Omental fat pad (tissue), 4 donors: Measurements from ENCODE around the gene DBNDD2. TPM values are rescaled to one million over a fixed set of nuclear protein-coding genes. Genes with fewer than 3 reads are reported as not detected.

Experiments used
- ATAC-seq: fragments of 150-250 bp; one replicate; pipeline ENCODE4 v1.9.1; 2016; ENCODE audit warnings: mild to moderate bottlenecking, moderate library complexity; ENCODE audit not compliant: low FRiP score
- DNase-seq: peaks from one replicate; pipeline ENCODE4 v3.0.0-alpha.2; 2019; ENCODE audit warnings: low spot score
- total RNA-seq, 4 donors: library from RNA; depleted of rRNA; stranded (reverse); fragments of >200 nt; gene quantifications; one replicate each; pipeline ENCODE4 v1.1.0, GENCODE V29; 2016
- TF ChIP-seq, protein P1 (sequence below), 3 donors: fragments of 450-650 bp; IDR thresholded peaks; one replicate each; pipeline ENCODE4 v1.5.1; 2016 to 2017; ENCODE audit warnings: antibody characterized with exemption in 3 of 3, mild to moderate bottlenecking in 3 of 3, moderate library complexity in 2 of 3

Gene DBNDD2
- total RNA-seq, 4 donors from 2014 or later, result 20.7 to 45.7 (median 27.9) TPM

DNA sequence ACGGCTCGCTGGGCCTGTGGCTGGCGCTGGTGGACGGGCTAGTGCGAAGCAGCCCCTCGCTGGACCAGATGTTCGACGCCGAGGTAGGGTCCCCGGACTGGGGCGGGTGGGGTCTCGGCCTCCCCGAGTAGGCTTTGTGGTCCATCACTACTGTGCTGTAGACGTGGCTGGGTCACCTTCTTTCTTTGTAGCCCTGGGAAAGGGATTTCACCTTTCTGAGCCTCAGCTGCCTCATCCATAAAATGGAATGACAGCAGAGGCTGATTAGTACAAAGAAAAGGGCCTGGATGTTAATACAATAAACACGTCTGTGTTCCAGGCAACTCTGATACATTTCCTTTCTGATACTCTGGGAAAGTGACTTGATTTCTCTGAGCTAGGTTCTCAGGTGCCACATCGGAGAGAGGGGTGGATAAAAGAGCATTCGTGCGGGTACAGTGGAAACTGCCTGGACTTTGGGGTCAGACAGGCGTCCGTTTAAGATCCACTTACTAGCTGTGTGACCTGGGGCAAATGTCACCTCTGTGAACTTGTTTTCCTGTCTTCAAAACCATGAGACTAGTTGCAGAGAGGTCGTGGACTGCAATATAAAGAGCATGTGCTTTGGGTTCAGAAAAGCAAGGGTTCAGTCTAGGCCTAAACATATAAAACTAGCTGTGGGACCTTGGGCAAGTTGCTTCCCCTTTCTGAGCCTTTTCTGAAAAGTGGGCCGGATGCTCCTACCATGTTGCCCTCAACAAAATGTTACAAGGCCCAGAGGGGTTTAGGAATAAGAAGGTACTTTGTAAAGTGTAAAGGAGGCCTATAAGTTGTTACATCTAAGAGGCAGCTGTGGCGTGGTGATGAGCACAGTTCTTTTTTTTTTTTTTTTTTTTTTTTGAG is 44.2 kb upstream of the DBNDD2 start:
- no peak for ATAC-seq
- TF ChIP-seq, protein P1, sequence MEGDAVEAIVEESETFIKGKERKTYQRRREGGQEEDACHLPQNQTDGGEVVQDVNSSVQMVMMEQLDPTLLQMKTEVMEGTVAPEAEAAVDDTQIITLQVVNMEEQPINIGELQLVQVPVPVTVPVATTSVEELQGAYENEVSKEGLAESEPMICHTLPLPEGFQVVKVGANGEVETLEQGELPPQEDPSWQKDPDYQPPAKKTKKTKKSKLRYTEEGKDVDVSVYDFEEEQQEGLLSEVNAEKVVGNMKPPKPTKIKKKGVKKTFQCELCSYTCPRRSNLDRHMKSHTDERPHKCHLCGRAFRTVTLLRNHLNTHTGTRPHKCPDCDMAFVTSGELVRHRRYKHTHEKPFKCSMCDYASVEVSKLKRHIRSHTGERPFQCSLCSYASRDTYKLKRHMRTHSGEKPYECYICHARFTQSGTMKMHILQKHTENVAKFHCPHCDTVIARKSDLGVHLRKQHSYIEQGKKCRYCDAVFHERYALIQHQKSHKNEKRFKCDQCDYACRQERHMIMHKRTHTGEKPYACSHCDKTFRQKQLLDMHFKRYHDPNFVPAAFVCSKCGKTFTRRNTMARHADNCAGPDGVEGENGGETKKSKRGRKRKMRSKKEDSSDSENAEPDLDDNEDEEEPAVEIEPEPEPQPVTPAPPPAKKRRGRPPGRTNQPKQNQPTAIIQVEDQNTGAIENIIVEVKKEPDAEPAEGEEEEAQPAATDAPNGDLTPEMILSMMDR (IDR thresholded peaks at IDR 0.05), result no peak
- no peak for DNase-seq

DNA sequence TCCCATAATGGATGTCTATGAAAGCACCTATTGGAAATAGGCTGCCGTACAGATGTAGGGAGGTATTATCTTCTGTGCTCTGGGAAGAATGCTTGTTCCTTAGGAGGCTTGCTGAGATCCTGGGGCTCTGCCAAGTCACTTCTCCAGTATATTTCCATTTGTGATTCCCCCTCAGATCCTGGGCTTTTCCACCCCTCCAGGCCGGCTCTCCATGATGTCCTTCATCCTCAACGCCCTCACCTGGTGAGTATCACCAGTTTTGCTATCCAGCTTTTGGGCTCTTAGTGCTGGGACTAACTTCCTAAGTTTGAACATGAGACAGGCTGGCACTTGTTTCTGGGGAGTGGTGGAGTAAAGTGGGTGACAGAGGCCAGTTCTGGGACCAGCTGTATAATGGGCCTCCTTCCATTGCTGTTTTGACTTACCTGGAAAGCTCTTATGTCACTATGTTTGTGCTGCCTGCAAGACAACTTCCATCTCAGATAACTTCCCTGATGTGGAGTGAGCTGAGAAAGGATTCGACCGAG is 42.6 kb upstream of the DBNDD2 start:
- ATAC-seq (no peak), DNase-seq (no peak)
- TF ChIP-seq, protein P1 (IDR thresholded peaks at IDR 0.05), result no peak

DNA sequence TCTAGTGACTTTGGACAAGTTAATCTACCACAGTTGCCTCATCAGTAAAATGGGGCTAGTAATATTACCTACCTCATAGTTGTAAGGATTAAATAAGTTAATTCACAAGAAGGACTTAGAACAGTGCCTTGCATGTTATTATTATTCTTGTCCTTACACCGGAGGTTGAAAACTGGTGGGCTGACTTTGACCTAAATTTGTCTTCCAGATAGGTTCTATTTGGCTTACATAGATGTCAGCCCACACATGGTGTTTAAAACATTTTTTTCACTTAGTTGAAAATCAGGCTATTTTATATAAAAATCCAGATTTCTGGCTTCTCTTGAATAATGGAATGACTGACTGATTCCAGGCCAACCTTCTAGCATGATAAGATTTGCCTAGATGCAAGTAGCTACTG is 41.9 kb upstream of the DBNDD2 start:
- TF ChIP-seq, protein P1 (IDR thresholded peaks at IDR 0.05), result no peak
- DNase-seq, result no peak

DNA sequence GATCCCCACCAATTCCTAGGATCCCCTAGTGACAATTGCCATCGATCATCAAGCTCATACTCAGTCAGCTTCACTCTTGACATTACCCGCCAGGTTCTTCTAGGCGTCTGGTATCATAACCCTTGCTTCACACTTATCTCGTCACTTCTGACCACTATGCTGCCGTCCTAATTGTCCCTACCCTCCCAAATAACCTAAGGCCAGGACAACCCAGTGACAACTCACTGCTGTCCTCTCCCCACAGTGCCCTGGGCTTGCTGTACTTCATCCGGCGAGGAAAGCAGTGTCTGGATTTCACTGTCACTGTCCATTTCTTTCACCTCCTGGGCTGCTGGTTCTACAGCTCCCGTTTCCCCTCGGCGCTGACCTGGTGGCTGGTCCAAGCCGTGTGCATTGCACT is 41.5 kb upstream of the DBNDD2 start:
- no peak for ATAC-seq
- TF ChIP-seq, protein P1 (IDR thresholded peaks at IDR 0.05), result no peak
- no peak for DNase-seq

More for the DNA sequence above, 41.9 kb upstream of the DBNDD2 start:
- ATAC-seq, result no peak

DNA sequence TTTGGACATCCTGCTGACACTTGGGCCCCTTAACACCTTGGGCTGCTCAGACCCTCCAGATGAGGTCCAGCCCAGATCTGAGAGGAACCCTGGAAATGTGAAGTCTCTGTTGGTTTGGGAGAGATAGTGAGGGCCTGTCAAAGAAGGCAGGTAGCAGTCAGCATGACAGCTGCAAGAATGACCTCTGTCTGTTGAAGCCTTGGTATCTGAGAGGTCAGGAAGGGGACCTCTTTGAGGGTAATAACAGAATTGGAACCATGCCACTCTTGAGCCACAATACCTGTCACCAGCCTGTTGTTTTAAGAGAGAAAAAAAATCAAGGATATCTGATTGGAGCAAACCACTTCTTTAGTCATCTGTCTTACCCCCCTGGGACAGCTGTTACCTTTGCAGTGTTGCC is 41.0 kb upstream of the DBNDD2 start:
- ATAC-seq, result no peak
- DNase-seq, result no peak
- TF ChIP-seq, protein P1 (IDR thresholded peaks at IDR 0.05), result no peak

DNA sequence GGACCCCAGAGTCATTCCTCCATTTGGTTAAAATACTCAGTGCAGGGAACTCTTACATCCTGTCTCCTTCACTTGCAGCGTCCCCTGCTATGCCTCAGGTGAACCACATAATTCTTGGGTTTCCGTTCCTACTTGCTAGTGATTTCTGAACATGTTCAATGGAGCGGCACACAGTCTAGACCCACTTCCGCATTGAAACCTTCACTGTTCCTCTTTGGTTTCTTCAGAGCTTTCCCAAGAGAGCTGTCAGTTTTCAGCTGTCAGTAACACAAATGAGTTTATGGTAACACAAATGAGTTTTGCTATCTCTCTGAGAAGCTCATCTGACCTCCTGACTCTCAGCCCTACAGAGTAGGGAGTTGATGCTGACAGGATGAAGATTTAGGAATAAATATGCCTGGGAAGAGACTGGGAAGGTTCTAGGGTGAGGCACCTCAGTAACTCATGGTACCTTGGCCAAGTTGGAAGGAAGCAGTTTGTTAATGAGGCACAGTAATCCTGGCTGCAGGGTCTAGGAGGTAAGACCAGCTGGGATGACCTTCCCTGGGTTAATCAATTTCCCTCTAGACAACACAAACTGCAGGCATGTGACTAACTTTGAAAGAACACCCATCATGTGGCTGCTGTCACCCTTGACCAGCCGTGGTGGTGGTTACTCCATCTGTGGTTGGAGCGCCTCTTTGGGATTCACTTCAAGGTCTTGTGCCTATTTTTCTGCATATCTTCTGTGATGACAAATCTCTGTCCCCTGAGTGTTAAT is 39.7 kb upstream of the DBNDD2 start:
- ATAC-seq (no peak), DNase-seq (no peak)
- TF ChIP-seq, protein P1 (IDR thresholded peaks at IDR 0.05), result no peak
